ENCODE results near the gene MRGPRX1.

DNA sequence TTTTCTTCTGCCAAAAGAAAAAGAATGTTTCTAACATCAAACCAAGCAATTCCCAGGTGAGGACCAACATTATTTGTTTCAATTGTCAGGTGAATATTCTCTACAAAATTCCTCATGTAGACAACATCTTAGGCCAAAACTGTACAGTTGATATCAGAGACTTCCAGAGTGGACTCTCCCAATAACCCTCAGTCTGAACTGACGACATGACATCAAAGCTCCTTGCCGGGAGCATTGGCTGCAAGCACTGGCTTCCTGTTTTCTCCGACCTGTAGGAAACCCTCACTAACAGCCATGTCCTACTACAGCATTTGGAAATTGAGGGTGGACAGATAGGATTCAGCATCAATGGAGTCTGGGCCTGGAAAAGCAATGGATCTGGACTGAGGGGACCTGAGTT is 30.5 kb upstream of the MRGPRX1 start:
- TF ChIP-seq, protein P1, sequence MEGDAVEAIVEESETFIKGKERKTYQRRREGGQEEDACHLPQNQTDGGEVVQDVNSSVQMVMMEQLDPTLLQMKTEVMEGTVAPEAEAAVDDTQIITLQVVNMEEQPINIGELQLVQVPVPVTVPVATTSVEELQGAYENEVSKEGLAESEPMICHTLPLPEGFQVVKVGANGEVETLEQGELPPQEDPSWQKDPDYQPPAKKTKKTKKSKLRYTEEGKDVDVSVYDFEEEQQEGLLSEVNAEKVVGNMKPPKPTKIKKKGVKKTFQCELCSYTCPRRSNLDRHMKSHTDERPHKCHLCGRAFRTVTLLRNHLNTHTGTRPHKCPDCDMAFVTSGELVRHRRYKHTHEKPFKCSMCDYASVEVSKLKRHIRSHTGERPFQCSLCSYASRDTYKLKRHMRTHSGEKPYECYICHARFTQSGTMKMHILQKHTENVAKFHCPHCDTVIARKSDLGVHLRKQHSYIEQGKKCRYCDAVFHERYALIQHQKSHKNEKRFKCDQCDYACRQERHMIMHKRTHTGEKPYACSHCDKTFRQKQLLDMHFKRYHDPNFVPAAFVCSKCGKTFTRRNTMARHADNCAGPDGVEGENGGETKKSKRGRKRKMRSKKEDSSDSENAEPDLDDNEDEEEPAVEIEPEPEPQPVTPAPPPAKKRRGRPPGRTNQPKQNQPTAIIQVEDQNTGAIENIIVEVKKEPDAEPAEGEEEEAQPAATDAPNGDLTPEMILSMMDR (conservative IDR thresholded peaks at IDR 0.05; ENCODE audit: low read depth in 2 of 2), result no peak
- no peak for TF ChIP-seq EZH2 (IDR thresholded peaks at IDR 0.05; ENCODE audit: low read depth, unreplicated experiment)
